Measurements from ENCODE around the gene CYP11A1.

Gene CYP11A1

DNA sequence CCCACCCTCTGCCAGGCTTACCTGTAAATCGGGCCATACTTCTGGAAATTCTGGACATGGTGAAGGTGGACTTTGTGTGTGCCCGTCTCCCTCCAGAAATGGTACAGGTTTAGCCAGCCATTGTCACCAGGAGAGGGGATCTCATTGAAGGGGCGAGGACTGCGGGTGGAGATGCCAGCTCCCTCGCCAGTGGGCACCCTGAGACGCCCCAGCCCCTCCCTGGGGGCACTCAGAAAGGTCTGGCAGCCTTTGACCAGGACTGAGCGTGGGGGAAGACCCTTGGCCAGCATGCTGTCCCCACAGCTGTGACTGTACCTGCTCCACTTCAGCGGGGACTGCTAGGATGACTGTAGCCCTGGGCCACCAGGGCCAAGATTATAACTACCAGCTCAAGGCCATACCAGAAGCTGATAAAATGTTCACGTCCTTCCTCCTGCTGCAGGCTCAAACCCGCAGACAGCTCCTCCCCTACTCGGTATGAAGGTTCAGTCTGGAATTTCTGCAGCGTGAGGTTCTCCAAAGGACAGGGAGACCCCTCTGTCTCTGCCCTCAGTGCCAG lies at the start of gene CYP11A1:
Gene CYP11A1, minus strand, starts transcription at position 351 of the 559 bp plus-strand sequence. Its CDS starts 61 bp downstream, at position 290.
- no peak for FAIRE-seq

DNA sequence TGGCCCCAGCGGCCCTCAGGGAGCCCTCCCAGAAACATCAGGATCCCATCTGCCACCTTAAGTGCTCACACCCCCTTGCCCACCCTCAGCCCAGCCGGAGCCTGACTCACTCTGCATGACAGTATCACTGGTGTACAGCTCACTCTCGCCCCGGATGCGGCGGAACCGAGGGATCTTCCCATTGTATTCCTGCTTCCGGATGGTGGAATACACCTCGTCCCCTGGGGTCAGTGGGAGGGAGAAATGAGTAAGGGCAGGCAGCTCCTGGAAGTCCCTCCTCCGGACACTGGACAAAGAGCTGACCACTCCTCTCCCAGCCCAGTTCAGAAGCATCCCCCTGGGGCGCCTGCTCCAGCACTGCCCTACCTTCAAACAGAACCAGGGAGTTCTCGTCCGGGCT lies 49.8 kb upstream of the CYP11A1 start:
- FAIRE-seq: no peak

DNA sequence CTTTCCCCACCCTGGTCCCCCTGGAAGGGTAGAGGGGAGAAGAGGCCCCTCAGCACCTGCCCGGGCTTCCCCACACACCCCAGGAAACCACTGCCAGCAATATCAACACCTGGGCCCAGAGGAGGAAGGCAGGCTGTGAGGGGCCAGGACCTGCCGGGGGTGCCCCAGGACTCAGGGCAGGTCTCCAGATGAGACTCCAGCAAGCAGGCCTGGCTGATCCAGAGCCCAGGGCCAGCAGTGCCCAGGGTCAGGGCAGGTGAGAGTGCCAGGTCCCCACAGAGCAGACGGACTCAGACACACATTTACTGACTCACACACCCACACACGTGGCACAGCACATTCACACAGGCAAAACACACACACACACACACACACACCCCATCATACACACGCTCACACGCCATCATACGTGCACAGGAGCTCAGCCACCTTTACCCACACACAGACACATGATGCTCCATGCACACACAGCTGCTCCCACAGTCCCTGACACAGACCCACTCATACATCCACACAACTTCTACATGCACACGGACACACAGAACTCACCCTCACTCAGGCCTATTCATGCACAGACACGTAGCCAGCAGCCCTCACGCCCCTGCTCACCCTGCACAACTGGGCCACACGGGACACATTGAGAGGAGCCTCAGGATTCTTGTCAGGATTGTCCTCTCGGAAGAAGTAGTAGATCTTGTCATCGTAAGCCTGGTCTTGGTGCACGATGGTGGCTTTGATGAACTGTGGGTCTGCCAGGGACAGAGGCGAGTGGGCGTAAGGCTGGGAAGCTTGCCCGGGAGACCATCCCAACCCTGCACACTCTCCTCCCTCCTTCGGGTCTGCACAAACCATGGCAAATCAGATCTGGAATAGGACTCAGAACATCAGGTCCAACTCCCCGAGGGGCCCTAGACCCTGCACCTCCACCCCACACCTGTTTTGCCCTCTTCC lies 48.8 kb upstream of the CYP11A1 start:
- no peak for FAIRE-seq

DNA sequence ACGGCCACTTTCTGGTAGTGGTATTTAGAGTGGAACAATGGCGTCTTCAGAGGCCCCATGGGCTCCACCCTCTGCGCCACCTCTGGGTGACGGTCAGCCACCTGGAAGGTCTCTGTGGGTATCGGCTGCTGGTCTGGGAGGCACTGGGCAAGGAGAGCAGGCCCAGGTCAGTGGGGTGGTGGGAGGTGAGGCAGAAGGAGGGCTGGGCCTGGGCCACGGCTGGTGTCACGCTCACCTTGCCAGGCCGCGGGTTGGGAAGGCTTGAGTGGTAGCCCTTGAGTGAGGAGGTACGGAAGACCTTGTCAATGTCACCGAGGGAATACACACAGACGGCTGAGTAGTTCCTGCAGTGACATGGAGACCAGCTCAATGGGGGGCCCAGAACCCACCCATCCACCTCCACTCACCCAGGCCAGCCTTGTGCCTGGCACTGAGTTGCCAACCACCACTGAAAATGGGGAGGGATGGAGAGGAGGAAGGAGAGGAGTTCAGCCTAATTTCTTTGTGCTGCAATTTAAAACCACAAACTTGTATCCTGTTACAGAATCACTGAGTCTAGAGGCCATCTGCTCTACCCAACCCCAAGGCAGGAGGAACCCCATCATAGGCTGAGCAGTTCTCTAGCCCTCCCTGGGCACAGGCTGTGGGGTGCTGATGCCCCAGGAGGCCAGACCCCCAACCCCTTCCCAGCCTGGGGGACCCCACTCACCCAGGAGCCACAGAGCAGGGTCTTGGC lies 47.3 kb upstream of the CYP11A1 start:
- FAIRE-seq: no peak

DNA sequence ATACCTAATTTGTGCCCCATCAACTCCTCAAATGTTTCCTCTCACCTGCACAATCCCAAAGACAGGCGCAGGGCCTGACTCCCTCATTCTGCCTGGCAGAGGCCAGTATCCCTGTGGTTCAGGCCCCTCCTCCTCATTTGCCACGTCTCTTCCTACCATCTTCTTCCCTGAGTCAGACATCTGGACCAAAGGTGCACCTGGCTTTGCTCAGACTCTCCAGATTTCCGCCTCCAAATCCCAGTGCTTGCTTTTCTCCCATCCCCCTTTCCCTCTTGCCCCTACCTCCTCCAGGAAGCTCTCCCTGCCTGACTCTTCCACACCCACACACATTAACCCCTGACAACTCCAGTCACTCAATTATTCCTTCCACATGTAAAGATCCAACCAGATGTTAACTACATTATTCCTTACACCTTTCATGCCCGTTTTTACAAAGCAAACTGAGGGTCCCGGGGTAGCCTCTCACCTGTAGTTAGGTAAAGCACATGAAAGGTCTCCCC lies 46.7 kb upstream of the CYP11A1 start:
- FAIRE-seq: no peak

DNA sequence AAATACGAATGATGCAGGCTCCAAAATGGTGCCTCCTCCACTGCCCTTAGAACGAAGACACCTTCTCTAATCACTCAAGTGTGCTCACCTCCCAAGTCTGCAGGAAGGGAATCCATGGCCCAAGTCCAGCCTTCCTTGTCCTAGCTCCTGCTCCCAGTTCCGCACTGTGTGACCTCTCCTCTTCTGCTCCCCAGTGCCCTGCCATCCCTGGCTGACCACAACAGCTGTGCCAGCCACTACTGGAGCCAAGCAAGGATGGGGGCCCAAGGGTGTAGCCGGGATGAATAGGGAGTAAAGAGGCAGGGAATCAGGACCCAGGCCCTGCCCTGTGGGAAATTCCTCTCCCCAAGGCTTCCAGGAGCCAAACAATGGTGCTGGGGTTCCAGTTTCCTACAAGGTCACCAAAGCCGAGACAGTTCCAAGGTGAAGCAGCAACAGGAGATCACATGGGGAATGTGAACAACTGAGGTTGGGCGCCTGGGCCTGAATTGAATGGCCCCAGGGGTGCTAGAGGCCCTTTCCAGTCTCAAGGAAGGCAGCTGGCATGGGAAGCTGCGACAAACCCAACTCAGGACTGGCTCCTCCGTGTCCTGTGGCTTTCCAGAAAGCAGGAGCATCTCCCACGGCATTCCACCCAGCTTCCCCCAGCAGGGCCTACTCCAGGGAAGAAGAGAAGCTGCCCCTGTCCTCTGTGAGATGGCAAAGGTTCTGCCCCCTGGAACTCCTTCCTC lies 46.1 kb upstream of the CYP11A1 start:
- no peak for FAIRE-seq

DNA sequence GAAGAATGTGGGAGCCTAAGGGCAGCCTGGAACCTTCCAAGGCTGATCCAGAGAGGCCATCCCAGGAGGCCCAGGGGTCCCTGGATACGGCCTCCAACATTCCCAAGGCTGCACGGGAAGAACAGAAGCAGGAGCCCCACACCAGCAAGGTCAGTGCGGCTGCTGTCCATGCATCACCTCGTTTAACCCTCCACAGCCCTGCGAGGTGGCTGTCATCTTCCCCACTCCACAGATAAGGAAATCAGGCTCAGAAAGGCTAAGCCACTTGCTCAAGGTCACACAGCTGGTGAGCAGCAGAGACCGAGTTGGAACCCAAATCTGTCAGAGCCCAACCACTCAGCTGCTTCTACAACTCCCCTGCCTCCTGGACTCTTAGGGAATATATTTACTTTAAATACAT lies 44.7 kb upstream of the CYP11A1 start:
- FAIRE-seq: no peak

DNA sequence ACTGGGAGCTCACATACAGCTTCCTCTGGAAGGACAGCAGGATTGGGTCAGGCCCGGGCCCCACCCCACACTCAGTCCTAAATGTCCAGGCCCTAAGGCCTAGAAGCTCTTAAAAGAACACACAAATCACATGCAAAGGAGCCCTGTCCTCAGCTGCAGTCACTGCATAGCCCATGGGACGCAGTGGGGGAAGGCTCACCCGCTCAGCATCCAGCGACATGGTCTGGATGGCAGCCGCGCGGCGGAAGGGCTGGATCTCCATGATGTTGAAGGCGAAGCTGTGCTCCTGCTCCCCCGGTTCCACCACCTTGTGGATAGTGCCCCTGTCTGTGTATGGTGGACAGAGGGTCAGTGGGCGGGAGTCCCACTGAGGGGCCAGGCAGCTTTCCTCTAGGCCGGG lies 44.2 kb upstream of the CYP11A1 start:
- no peak for FAIRE-seq

DNA sequence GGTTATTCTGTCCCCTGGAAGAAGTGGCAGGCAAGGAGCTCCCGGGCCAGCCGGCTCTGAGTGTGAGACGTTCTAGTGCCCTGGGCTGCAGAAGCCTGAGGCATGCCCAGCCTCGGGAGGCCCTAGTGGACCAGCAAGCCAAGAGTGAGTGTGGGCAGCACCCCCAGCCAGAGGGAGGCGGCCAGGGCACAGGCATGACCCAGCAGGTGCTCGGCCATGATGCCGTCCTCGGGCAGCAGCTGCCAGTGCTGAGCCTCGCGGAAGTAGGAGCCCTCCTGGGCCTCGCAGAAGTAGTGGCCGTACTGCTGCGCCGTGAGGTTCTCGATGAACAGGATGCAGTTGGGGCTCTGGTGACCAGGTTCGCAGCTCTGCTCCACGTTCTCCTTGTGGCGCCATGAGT lies 43.1 kb upstream of the CYP11A1 start:
- no peak for FAIRE-seq

DNA sequence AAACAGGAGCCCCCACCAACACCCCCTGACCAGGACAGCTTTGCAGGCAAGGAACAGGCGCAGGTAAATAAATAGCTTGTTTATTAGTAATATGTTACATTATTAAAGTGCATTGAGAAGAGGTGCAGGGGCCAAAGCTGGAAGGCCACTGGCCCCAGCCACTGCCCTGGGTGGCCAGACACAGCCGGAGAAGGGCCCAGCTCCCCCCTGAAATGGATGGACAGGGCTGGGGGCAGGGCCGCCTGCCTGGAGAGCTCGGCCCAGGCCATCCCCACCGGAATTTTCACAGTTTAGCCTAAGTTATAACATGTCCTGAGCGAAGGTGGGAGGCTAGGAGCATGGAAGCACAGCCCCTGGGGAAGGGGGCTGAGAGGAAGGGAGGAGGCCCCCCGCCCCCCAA lies 41.8 kb upstream of the CYP11A1 start:
- no peak for FAIRE-seq

DNA sequence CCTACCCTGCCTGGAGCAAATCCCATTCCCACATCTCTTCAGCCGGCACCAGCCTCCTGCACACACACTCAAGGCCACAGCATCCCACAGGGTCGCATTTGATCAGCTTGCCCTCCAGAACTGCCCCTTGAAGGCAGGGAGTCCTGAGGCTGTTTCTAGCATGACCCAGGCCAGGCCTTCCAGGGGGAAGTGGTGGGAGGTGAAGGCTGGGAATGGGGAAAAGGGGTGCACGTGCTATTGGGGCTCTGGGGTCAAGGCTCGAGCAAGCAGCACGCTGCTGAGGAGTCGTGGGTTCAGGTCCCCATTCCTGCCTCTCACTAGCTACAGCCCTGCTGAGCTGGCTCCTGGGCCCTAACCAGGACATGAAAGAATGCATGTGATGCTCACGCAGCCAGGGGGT lies 41.4 kb upstream of the CYP11A1 start:
- FAIRE-seq: no peak

DNA sequence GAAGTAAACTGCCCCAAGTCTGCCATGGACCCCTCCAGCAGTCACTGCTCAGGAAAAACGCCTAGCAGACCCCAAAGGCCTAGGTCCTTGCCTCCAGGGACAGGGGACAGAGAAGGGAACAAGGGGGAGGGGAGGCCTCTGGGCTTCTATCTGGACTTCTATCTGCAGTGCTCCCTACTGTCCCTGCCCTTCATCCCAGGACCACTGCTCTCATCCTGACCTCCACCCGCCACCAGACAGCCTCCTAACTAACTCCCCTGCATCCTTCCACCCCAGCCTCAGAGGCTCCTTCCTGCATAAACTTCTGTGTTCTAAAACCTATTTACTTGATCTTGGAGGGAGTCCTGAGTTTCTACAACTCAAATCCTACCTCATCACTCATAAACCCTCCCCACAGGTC lies 40.9 kb upstream of the CYP11A1 start:
- FAIRE-seq: no peak

DNA sequence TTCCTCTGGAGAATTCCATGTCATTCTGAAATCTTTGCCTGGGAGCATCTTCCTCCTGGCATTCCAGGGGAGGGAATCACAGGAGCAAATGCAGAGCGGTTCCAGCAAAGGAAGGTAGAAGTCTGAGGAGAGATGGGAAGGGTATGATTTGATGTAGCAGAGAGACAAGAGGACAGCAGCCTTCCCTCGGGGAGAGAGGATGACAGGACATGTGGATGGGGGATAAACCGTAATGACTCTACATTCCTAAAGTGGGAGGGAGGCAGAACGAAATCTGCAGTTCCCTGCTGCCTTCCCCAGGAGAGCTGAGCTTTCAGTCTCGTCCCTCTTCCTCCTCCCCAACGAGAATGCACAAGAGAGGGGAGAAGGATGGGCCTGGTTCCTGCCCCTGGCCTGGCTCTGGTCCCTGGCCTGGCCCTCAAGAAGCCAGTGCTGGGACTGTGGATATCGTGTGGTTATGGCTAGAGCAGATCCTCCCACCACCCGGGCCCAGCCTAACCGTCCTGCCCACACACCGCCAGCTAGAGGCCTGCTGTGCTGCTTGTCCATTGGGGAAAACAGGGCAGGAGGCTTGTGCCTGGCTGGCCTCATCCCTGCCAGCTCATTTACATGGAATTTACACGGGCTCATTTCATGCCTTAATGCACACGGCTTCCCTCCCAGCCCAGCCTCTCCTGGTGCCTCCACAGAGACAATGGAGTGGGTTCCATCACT lies 39.7 kb upstream of the CYP11A1 start:
- no peak for FAIRE-seq

DNA sequence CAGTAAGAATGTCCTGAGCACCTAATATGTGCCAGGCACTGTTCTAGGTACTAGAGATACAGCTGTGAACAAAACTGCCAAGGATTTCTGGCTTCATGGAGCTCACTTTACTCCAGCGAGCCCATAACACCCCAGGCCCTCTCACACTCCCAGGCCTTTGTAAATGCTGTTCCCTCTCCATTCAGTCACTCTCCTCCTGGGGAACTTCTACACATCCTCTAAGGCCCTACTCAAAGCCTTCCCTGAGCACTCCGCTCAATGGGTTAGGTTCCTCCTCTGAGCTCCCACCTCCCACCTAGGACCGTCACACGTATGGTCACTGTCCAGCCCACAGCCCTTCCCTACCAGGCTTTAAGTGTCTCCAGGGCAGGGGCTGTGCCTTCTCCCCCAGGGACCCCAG lies 39.1 kb upstream of the CYP11A1 start:
- FAIRE-seq: no peak

DNA sequence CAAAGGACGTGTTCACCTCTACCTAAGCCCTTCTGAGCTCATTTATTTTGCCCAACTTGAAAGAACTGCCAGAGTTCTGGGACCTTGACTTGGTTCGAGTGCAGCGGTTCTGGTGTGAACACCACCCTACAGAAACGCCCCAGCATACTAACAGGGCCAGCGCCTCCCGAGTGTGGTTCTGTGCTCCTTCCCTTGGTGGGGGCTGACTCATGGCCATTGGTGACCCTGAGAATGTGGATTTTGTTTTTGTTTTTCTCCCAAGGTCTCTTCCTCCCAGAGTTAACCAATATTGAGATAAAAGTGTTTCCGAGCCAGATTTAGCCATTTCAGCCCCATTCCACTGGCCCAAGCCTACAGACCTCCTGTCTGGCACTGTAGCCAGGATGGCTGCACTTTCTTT lies 38.4 kb upstream of the CYP11A1 start:
- no peak for FAIRE-seq

DNA sequence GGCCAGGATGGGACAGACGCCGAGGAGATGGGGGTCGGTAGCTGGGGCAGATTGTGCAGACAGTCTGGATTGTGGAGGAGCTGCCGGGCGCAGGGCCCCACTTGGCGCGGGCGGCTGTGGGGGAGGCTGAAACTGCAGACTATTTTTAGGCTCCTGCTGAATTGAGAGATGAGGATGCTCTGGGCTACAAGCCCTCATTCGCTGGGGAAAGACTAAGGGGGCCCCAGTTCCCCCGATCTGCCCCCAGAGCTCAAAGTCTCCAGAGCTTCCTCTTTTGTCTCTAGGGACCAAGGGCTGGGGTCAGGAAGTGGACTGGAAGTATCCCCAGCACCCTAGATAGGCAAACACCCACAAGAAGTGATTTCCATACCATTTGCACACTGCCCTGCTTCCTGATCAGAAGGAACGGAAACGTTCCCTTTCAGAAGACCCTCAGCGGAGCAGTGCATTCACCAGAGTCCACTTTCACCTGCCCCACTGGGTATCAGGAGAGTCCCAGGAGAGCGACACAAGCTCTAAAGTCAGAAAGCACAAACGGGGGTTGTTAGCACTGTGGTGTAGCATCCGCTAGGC lies 36.6 kb upstream of the CYP11A1 start:
- FAIRE-seq: no peak

DNA sequence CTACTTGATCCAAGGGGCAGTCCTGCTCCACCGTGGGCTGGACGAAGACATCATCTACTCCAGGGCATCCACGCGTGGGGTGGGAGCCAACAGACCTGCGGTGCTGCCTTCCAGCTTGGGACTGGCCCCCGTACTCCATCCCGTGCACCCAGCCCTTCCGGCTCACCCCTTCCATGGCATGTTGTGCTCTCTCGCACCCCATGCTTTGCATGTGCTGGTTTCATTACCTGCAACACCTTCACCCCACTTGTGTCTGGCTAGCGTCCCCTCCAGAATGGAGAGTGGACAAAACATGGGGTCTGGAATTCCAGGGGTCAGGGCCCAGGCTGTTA lies 36.1 kb upstream of the CYP11A1 start:
- no peak for FAIRE-seq

DNA sequence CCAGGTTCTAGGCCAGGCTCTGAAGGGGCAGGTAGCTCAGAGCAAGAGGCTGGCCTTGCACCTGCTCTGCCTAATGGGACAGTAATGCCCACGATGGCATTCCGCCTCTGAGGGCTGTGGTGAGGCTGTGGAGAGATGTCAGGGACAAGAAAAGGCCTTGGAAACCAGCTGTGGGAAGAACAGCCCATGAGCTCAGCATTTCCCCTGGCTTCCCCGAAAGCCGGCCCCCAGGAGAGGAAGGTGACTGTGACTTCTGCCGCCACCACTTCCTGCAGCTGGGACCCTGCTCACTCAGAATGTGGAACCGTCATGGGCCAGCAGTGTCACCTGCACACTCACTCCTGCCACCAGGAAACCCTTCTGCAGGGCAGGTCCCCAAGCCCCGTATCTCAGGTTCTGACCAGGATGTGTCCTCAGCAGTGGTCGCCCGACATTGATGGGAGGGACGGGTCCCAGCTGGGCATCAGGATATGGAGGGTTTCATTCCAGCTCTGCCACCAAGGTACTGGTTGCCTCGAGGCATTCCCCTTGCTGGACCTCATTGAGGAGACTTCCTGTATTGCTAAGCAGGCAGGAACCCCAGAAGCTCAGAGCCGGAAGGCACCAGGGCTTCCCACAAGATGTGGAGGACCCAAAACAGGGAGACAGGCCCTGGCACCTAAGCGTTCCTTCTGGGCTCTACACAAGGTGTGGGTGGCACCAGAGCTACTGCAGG lies 35.6 kb upstream of the CYP11A1 start:
- no peak for FAIRE-seq

DNA sequence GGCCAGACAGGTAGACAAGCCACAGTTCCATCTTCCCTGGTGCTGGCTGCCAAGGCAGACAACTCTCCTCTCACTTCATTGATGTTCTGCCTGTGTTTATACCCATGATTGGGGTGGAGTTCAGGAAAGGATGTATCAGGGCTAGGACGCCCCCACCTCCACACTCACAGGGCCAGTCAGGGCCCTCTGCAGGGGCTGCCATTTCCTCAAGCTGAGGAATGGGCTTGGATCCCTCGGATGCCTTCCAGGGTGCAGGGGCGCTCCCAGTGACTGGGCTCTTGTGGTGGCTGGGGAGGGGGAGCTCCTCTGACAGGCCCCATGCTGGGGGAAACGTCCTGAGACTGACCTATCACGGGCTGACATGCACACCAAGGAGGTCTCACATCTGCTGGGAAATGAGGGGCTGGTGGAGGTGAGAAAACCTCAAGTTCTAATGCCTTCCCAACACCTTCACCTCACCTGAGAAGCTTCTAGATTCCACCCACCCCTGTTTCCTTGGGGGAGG lies 34.9 kb upstream of the CYP11A1 start:
- no peak for FAIRE-seq

DNA sequence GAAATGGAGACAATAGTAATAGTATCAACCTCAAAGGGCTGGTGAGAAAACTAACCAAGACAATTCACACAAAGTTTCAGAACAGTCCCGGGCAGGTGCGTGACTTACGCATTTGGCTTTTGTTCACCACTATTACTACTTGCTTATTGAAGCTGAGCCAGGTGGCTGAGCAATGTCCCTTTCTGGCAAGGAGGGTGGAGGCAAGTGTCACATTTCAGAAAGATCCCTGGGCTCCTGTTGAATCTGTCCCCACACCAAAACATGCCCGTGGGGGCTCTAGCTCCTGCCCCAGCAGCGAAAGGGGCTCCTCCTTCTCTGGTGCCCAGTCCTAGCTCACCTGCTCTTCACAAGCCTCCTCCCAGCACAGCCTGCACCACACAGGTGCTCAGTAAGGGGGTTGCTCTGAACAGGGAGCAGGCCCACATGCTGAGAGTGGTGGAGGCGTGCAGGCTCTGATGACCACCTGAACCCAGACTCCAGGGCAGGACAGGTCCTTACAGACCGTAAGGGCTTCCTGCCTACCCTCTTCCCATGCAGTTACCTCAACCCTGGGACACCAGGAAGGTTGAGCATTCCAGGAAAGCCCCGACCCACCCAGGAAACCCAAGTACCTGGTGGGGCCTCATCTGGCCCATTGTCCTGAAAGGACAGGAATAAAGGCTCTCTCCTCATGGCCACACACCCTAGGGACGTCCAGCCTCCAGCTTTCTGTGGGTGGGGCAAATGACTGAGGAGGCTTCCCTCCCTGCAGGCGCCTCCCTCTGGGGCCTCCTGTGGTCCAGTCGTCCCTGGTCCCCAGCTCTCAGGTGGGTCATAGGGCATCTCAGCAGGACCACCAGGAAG lies 33.7 kb upstream of the CYP11A1 start:
- FAIRE-seq: no peak

Data from A204.1 (cell line).